ENCODE data around the gene PNP.

GRCh38 chr14:20508367-20508766 lies 39.2 kb downstream of the PNP start:
- TF ChIP-seq CTCF (conservative IDR thresholded peaks at IDR 0.05; ENCODE audit: low read depth, low read length): no peak
- no peak for TF ChIP-seq EZH2 (IDR thresholded peaks at IDR 0.05; ENCODE audit: borderline replicate concordance, low read depth, low read length, poor library complexity, severe bottlenecking)

Measured in A673 (cell line).